ENCODE results near the gene CRELD2.
A peak's percentile ranks its signal among the peaks of the same experiment; 100 is the strongest.

The CRELD2 gene

DNA sequence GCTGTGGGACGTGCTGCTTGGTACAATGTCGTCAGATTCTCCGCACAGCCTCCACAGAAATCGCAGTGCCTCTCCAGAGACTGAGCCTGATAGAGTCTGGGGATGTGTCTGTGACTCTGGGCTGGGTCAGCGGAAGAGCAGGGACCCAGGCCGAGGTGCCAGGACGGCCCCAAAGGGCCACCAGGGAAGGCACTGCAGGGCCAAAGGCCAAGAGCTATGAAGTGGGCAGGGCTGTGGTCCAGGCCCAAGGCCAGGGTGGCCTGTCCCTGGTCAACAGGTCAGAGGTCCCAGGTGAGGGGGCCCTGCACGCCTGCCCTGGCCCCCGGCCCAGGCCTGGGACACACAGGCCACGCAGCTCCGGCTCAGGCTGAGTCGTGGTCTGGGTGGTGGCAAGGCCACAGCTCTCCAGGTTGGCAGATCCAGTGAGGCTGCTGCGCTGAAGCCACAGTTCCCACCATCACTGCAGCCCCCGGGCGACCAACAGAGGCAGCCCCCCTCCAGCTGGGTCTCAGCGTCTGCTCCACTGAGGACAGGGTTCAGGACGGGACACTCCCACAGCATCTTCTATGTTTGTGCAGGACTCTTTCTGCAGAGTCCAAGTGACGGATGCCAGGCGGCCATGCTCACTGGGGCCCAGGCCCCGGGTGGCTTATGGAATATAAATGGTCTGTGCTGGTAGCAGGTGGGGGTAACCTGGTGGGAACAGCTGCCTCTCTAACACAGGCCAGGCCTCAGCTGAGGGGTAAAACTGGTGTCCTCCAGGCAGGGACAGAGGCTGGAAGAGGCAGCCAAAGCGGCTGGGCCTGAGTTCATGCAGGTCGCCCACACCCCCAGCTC lies 37.4 kb downstream of the CRELD2 start:
- DNase-seq (ENCODE audit: low spot score) (no peak), FAIRE-seq (no peak)

DNA sequence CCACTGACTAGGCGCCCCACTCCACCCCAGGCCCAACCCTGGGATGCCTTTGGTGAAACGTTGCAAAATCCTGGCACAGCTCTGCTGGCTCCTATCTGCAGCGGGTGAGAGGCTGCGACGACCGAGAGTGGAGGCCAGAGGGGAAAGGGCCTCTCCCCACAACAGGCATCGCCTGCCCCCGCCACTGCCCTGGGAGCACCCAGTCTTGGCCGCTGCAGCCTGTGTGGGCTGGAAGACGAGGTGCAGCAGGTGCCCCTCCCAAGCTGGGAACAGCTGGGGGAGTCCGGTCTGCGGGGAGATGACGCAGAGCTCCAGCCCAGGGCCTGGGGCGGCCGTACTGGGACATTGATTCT lies 38.0 kb downstream of the CRELD2 start:
- DNase-seq (ENCODE audit: low spot score): no peak
- no peak for FAIRE-seq

DNA sequence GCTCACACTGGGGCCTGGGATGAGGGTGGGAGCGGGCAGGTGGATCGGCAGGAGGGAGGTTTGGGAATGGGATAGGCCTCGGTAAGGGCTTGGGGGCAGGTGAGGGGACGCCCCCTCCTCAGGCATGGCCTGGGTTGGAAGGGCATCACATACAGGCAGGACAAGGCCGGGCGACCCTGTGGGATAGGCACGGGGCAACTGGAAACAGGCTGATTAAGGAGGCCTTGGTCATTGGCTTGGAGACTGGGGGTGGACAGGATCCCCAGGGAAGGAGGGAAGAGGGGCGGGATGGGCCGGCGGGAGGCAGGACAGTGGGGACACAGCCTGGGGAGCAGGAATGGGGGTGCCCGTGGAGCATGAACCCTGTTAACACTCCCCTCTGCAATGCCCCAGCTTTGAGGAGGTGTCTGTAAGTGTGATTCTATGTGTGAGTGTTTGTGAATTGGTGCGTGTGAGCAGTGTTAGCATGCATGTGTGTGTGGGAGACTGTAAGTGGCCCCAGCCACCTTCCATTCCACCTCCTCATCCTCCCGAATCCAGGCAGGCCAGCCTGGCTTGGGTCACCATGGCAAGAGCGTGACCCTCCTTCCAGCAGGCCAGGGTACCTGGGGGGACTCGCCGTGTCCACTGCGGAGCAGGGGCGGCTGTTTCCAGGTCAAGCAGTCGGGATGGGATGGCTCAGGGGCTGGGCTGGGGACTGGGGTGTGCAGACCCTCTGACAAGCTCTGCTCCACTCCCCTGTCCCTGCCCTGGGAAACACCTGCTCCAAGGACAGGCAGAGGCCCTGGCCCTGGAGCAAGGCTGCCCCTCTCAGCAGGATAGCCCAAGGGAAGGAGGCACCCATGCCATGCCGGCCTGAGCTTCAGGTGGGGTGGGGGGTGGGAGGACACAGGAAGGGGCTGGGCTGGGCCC lies 38.7 kb downstream of the CRELD2 start:
- FAIRE-seq (no peak), DNase-seq (ENCODE audit: low spot score) (no peak)

DNA sequence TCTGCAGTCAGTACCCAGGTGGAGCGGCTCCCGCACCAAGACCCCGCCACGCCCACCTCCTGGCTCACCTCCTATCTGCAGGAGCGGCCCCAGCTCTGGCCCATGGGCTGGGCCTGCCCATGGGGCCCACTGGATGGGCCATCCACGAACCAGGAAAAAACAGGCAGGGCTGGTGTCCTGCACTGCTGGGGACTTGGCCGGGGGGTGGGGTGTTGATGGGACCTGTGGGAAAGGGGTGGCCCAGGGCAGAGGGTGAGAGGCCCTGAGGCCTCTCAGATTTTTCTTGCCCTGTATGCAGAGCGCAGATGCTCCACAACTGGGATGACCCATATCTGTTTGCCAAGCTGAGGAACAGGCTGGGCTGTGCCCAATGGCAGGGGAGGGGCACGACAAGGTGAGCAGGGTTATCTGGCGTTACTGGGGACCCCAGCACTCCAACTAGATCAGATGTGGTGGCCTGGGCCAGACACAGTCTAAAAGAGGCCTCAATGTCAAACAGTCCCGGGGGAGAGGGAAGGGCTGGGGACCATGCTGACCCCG lies 39.5 kb downstream of the CRELD2 start:
- FAIRE-seq (no peak), DNase-seq (ENCODE audit: low spot score) (no peak)

DNA sequence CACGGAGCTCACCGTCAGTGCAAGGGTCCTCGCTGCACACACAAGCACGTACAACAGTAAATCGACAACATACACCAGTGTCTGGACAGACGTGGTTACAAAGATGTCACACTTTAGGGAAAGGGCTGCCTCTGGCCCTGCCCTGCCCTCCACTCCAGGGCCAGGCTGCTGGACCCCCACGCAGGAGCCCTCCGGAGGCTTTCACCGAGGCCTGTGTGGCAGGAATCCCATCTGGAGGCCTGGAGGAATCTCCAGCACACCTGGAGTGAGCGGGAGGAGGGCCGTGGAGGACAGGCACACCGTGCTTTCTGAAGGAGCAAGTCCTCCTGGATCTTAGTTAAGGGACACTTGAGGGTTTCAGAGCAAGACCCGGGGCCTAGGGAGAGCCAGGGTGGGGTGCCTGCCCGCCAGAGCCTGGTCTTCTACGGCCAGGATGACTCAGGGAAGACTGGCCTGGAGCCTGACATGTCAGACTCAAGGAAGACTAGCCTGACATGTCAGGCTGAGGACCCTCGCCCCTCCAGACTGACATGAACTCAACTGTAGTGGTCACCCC lies 40.0 kb downstream of the CRELD2 start:
- DNase-seq (ENCODE audit: low spot score) (no peak), FAIRE-seq (peak; percentile 59)

DNA sequence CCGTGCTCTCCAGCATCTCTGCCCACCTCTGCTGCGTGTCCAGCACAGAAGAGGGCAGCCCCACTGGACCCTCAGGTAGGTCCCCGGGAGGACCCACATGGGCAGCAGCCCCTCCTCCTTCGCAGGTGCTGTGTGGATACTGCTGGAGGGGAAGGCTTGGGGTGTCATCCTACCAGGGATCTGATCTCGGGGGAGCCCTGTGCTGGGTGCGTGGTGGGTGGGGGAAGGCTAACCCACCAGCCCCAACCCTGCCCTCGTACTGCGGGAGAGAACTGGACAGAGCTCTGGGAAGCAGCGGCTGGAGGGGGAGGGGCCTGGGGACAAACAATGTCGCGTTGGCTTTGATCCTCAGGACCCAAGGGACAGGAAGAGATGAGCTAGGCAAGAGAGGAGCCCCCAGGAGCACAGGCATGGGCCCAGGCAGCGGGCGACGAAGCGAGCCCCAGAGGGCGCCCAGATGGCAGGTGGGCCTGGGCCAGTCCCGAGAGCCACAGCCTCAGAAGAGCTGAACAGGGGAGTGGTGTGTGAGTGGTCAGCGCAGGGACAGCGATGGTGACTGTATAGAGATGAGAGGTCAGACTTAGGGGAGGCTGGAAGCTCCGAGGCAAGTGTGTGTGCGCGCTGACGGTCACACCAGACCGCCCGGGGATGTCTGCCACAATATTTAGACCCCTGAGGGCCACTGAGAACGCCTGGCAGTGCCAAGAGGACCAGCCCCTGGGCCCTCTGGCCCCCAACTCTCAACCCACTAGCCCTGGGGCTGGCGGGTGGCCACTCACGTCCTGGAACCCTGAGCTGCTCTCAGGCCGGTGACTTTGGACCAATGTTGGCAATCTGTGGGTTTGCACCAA lies 40.7 kb downstream of the CRELD2 start:
- DNase-seq (ENCODE audit: low spot score) (no peak), FAIRE-seq (peak; percentile 30)

DNA sequence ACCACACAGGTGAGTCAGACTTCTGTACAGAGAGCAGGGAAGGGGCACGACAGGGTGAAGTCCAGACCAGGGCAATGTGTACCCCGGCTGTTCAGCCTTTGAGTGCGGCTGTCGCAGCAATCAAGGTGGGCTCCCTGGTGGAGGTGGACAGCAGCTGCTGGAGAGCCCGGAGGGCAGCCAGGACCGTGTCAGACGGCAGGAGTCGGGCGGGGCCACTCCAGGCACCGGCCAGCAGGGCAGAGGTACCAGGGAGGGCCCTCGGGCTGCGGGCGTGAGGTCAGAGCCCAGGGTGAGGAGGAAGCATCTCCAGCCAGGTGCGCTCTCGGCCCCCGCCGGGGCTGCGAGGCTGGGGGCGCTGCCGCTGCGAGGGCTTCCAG lies 41.3 kb downstream of the CRELD2 start:
- FAIRE-seq (no peak), DNase-seq (ENCODE audit: low spot score) (no peak)

DNA sequence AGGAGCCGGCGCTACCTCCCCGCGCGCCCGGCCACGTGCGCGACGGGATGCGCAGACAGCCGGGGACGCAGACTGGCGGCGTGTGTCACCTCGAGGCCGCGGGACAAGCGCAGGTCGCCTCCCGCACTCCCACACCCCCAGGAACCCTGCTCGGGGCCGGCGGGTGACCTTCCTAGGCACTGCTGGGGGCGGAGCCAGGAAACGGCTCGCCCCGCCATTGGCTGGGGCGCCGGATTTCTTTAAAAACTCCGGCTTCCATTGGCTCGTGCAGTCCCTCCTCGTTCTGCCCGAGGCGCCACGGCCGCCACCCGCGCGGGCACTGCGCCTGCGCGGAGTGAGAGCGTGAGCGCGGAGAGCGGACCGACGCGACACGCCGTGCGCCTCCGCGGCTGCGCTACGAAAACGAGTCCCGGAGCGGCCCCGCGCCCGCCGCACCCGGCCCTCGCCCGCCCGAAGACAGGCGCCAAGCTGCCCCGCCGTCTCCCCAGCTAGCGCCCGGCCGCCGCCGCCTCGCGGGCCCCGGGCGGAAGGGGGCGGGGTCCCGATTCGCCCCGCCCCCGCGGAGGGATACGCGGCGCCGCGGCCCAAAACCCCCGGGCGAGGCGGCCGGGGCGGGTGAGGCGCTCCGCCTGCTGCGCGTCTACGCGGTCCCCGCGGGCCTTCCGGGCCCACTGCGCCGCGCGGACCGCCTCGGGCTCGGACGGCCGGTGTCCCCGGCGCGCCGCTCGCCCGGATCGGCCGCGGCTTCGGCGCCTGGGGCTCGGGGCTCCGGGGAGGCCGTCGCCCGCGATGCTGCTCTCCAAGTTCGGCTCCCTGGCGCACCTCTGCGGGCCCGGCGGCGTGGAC lies 41.9 kb downstream of the CRELD2 start, which contains the start of gene PIM3:
Gene PIM3 (plus strand): TSS at position 614 of the 846 bp plus-strand sequence. CDS start 176 bp downstream, at position 790.
- FAIRE-seq: peak; percentile 98
- peak; percentile 97 for DNase-seq (ENCODE audit: low spot score)

DNA sequence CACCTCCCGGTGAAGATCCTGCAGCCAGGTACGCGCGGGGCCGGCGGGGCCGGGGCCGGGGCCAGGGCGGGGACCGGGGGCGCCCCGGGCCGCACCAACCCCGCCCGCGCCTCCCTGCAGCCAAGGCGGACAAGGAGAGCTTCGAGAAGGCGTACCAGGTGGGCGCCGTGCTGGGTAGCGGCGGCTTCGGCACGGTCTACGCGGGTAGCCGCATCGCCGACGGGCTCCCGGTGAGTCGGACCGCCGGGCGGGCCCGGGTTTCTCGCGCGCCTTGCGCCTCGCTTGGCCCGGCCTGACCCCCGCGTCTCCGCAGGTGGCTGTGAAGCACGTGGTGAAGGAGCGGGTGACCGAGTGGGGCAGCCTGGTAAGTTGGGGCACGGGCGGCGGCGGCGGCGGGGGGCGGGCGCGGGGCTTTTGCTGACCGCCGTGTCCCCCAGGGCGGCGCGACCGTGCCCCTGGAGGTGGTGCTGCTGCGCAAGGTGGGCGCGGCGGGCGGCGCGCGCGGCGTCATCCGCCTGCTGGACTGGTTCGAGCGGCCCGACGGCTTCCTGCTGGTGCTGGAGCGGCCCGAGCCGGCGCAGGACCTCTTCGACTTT lies 42.7 kb downstream of the CRELD2 start:
- FAIRE-seq: no peak
- DNase-seq (ENCODE audit: low spot score): no peak

DNA sequence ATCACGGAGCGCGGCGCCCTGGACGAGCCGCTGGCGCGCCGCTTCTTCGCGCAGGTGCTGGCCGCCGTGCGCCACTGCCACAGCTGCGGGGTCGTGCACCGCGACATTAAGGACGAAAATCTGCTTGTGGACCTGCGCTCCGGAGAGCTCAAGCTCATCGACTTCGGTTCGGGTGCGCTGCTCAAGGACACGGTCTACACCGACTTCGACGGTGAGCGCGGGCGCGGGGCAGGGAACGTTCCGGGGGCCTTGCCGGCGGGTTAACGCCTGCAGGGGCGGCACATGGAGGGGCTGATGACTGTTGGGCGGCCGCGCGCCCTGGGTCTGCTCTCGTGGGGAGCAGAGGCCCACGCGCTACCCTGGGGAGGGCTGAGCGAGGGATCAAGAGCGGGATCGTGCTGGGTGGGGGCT lies 43.2 kb downstream of the CRELD2 start:
- FAIRE-seq: no peak
- no peak for DNase-seq (ENCODE audit: low spot score)

DNA sequence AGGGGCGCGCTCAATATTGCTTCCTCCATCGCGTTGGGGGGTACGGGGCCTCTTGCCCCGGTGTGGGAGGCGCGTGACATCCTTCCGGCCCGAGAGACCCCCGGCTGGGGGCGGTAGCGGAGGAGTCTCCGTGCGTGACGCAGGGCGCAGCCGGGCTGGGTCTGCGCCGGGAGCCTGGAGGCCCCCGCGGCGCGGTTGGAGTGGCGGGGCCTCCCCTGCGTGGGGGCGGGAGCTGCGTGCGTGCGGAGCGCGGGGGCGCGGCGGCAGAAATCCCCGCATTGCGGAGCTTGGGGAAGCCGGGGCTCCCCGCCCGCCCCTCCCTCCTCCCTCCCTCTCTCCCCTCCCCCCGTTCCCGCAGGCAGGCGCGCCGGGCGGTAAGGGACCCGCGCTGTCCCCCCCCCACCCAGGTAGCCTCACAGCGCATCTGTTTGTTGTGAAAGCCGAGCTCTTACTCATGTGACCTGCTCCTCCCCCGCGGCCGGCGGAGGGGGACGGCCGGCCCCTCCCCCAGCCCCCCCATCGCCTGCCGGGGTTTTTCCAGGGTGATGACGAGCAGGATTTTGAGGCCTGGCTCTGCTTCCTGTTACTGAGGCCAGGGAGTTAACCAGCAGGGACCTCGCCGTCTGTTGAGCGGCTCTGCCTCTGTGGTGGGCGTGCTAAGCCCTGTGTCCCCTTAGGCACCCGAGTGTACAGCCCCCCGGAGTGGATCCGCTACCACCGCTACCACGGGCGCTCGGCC lies 43.7 kb downstream of the CRELD2 start:
- FAIRE-seq: peak; percentile 30
- DNase-seq (ENCODE audit: low spot score): peak; percentile 90

DNA sequence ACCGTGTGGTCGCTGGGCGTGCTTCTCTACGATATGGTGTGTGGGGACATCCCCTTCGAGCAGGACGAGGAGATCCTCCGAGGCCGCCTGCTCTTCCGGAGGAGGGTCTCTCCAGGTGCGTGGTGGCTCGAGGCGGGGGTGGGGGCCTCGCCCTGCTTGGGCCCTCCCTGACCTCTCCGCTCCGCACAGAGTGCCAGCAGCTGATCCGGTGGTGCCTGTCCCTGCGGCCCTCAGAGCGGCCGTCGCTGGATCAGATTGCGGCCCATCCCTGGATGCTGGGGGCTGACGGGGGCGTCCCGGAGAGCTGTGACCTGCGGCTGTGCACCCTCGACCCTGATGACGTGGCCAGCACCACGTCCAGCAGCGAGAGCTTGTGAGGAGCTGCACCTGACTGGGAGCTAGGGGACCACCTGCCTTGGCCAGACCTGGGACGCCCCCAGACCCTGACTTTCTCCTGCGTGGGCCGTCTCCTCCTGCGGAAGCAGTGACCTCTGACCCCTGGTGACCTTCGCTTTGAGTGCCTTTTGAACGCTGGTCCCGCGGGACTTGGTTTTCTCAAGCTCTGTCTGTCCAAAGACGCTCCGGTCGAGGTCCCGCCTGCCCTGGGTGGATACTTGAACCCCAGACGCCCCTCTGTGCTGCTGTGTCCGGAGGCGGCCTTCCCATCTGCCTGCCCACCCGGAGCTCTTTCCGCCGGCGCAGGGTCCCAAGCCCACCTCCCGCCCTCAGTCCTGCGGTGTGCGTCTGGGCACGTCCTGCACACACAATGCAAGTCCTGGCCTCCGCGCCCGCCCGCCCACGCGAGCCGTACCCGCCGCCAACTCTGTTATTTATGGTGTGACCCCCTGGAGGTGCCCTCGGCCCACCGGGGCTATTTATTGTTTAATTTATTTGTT lies 44.6 kb downstream of the CRELD2 start:
- no peak for DNase-seq (ENCODE audit: low spot score)

DNA sequence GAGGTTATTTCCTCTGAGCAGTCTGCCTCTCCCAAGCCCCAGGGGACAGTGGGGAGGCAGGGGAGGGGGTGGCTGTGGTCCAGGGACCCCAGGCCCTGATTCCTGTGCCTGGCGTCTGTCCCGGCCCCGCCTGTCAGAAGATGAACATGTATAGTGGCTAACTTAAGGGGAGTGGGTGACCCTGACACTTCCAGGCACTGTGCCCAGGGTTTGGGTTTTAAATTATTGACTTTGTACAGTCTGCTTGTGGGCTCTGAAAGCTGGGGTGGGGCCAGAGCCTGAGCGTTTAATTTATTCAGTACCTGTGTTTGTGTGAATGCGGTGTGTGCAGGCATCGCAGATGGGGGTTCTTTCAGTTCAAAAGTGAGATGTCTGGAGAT lies 45.2 kb downstream of the CRELD2 start:
- DNase-seq (ENCODE audit: low spot score) (no peak), FAIRE-seq (no peak)

More for the DNA sequence above, 44.6 kb downstream of the CRELD2 start:
- FAIRE-seq: no peak

DNA sequence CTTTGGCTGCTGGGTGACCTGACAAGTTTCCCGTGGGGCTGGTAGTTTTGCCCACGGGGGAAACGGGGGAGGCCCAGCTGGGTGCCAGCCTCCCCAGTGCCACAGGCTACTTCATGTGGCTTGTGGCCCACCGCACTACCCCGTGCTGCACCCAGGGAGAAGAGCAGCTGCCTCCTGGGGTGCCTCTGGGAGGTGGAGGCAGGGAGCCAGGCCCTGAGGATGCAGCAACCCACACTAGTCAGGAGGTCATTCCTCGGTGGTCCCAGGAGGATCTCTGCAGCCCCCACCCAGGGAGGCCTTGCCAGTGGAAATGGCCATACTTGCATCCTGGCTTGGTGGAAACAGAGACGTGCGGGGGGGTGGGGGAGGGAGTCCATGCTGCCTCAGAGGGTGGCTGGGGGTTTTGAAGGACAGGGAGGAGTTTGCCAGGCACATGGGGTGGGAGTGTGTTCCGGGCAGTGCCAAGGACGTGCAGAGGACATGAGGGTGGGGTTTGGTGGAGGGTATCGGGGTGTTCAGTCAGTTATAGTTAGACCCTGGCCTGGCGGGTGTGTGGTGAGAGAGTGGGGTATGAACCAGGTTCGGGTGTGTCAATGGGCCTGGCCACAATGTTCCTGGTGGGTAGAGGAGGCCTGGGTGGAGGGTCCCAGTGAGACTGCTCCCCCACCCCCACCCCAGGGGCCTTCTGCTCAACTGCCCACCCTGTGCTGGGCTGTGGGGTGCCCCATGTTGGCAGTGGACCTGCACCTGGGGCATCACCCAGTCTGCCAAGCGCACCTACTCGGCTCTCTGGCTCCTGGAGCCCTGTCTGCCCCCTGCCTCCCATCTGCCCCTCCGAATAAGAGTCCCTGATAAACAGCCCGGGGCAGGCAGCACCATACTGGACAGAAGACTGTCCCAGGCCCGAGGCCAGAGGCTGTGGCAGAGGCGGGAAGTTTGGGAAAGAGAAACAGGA lies 46.0 kb downstream of the CRELD2 start:
- FAIRE-seq: no peak
- no peak for DNase-seq (ENCODE audit: low spot score)

DNA sequence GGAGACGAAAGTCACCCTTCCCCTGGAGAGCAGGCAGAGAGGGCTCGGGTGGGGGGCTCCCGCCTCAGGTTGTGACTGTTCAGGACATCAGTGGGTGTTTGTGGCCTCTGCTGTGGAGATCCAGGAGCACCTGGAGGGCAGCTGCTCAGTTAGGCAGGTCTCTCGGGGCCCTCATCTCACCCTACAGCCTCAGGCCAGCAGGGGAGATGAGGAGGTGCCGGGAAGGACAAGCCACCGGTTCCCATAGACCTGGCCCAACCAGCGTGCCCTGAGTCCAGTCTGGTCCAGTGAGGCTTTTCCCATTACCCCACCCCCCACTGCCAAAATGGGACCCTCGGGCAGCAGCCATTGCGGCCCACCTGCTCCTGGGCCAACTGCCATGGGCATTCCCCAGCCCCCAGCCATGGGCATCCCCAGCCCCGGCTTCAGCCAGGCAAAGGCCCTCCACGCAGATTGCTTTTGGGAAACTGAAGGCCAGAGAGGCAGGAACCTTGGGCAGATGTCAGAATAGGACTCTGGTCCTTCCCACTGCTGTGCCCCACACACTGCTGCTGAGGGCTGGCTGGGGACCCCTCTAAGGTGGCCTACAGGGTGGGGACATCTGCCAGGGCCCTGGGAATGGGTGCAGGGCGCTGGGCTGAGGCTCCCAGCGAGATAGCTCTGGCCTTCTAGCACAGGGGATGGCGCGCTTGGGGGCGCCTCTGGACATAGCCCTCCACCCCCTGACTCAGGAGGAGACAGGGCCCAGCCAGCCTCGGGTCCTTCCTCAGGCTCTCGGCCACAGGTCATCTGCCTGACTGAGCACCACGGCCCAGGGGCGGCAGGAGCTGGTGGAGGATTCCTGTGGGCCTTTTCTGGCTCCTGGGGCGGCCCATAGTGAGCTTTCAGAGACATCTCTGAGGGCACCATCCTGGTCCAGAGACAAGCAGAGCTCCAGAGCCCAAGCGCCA lies 46.9 kb downstream of the CRELD2 start:
- DNase-seq (ENCODE audit: low spot score) (no peak), FAIRE-seq (no peak)

Measured in urothelium cell line (cell line).